H9 (cell line): ENCODE measurements around the gene TMEM132D. TPM values are rescaled to one million over a fixed set of nuclear protein-coding genes. Genes with fewer than 3 reads are reported as not detected.

Source experiments
- DNase-seq: peaks from one replicate; pipeline ENCODE4 v3.0.0-alpha.2; 2017
- H2AFZ ChIP-seq: one replicate; pipeline ENCODE4 v1.6.1; 2013; ENCODE audit warnings: mild to moderate bottlenecking, low read length, control low read depth, moderate library complexity
- H2AK5ac ChIP-seq: 2 replicates; pipeline ENCODE4 v1.6.1; 2013; ENCODE audit warnings: low read length, control low read depth, mixed read lengths; ENCODE audit not compliant: insufficient read length
- H2BK120ac ChIP-seq: one replicate; pipeline ENCODE4 v1.6.1; 2013; ENCODE audit warnings: low read depth, mild to moderate bottlenecking, low read length, control low read depth, inconsistent platforms; ENCODE audit not compliant: poor library complexity, severe bottlenecking
- H2BK12ac ChIP-seq: 2 replicates; pipeline ENCODE4 v1.6.1; 2013; ENCODE audit warnings: low read length, control low read depth, mixed read lengths, low read depth; ENCODE audit not compliant: insufficient read length
- H2BK15ac ChIP-seq: 2 replicates; pipeline ENCODE4 v1.6.1; 2013; ENCODE audit warnings: low read depth, low read length, control low read depth
- H2BK20ac ChIP-seq: one replicate; pipeline ENCODE4 v1.6.1; 2013; ENCODE audit warnings: low read depth, mild to moderate bottlenecking, low read length, control low read depth, inconsistent platforms; ENCODE audit not compliant: poor library complexity, severe bottlenecking
- H2BK5ac ChIP-seq: 2 replicates; pipeline ENCODE4 v1.6.1; 2013; ENCODE audit warnings: low read length, control low read depth, mixed read lengths; ENCODE audit not compliant: insufficient read length
- H3K14ac ChIP-seq: 2 replicates; pipeline ENCODE4 v1.6.1; 2013; ENCODE audit warnings: low read length, control low read depth; ENCODE audit not compliant: insufficient read depth
- H3K18ac ChIP-seq: 2 replicates; pipeline ENCODE4 v1.6.1; 2013; ENCODE audit warnings: low read depth, mild to moderate bottlenecking, mixed read lengths, low read length, control low read depth; ENCODE audit not compliant: insufficient read length
- H3K23ac ChIP-seq: 2 replicates; pipeline ENCODE4 v1.6.1; 2013; ENCODE audit warnings: low read length, control low read depth, mixed read lengths, low read depth; ENCODE audit not compliant: insufficient read length
- H3K23me2 ChIP-seq: 2 replicates; pipeline ENCODE4 v1.6.1; 2013; ENCODE audit warnings: low read depth, mild to moderate bottlenecking, mixed read lengths, low read length, control low read depth; ENCODE audit not compliant: insufficient read length, poor library complexity, severe bottlenecking
- H3K27ac ChIP-seq: 2 replicates; pipeline ENCODE4 v1.5.1; 2013; ENCODE audit warnings: low read length, control low read depth, mixed read lengths, low read depth; ENCODE audit not compliant: insufficient read length
- H3K27me3 ChIP-seq: 2 replicates; pipeline ENCODE4 v1.6.1; 2013; ENCODE audit warnings: low read length, control low read depth, inconsistent platforms; ENCODE audit not compliant: insufficient read depth
- H3K4ac ChIP-seq: 2 replicates; pipeline ENCODE4 v1.6.1; 2013; ENCODE audit warnings: low read depth, mild to moderate bottlenecking, control low read depth, inconsistent platforms, low read length, moderate library complexity
- H3K4me1 ChIP-seq: 2 replicates; pipeline ENCODE4 v1.6.1; 2013; ENCODE audit warnings: low read length, control low read depth, inconsistent platforms; ENCODE audit not compliant: insufficient read depth
- H3K4me2 ChIP-seq: 2 replicates; pipeline ENCODE4 v1.6.1; 2013; ENCODE audit warnings: low read length, control low read depth, mixed read lengths; ENCODE audit not compliant: insufficient read length, insufficient read depth
- H3K56ac ChIP-seq: 2 replicates; pipeline ENCODE4 v1.6.1; 2013; ENCODE audit warnings: low read depth, mild to moderate bottlenecking, mixed read lengths, low read length, control low read depth; ENCODE audit not compliant: insufficient read length
- H3K79me1 ChIP-seq: 2 replicates; pipeline ENCODE4 v1.6.1; 2013; ENCODE audit warnings: low read depth, mild to moderate bottlenecking, moderate library complexity, low read length, control low read depth, inconsistent platforms; ENCODE audit not compliant: insufficient read depth, poor library complexity, severe bottlenecking
- H3K79me2 ChIP-seq: 2 replicates; pipeline ENCODE4 v1.6.1; 2013; ENCODE audit warnings: low read length, control low read depth, inconsistent platforms; ENCODE audit not compliant: insufficient read depth
- H3K9ac ChIP-seq: 2 replicates; pipeline ENCODE4 v1.6.1; 2013; ENCODE audit warnings: low read length, control low read depth, mixed read lengths; ENCODE audit not compliant: insufficient read length; ENCODE audit errors: extremely low read depth
- H3K9me3 ChIP-seq: one replicate; pipeline ENCODE4 v1.6.1; 2013; ENCODE audit warnings: low read depth, low read length, inconsistent platforms; ENCODE audit not compliant: control insufficient read depth
- H3T11ph ChIP-seq: one replicate; pipeline ENCODE4 v1.6.1; 2013; ENCODE audit warnings: mild to moderate bottlenecking, low read length, control low read depth, inconsistent platforms
- H4K20me1 ChIP-seq: one replicate; pipeline ENCODE4 v1.6.1; 2013; ENCODE audit not compliant: control insufficient read depth, insufficient read length, insufficient read depth
- H4K5ac ChIP-seq: 2 replicates; pipeline ENCODE4 v1.6.1; 2013; ENCODE audit warnings: low read depth, mild to moderate bottlenecking, mixed read lengths, low read length, control low read depth; ENCODE audit not compliant: insufficient read length
- H4K8ac ChIP-seq: replicated peaks from 2 replicates; pipeline ENCODE4 v1.6.1; 2013; ENCODE audit warnings: low read length, control low read depth, mixed read lengths, low read depth; ENCODE audit not compliant: insufficient read length
- H4K91ac ChIP-seq: 2 replicates; pipeline ENCODE4 v1.6.1; 2013; ENCODE audit warnings: low read depth, mild to moderate bottlenecking, moderate library complexity, mixed read lengths, low read length, control low read depth; ENCODE audit not compliant: insufficient read length
- H3K27ac Mint-ChIP-seq, 3 experiments: 2 replicates in 2 of 3; 3 replicates in 1 of 3; pipeline ENCODE4 v1.8.0; 2020 to 2021; ENCODE audit warnings: mixed read lengths in 3 of 3, mild to moderate bottlenecking in 1 of 3, moderate library complexity in 1 of 3
- H3K27me3 Mint-ChIP-seq: 2 replicates; pipeline ENCODE4 v1.8.0; 2021; ENCODE audit warnings: low read depth, mild to moderate bottlenecking, moderate library complexity, mixed read lengths
- H3K36me3 Mint-ChIP-seq, 3 experiments: 2 replicates in 2 of 3; 3 replicates in 1 of 3; pipeline ENCODE4 v1.8.0; 2020 to 2021; ENCODE audit warnings: low read depth in 3 of 3, mixed read lengths in 3 of 3; ENCODE audit not compliant: insufficient read depth in 1 of 3
- H3K4me1 Mint-ChIP-seq, 2 experiments: 2 replicates each; pipeline ENCODE4 v1.8.0; 2020; ENCODE audit warnings: mixed read lengths in 2 of 2
- H3K4me3 Mint-ChIP-seq, 2 experiments: 2 replicates in 1 of 2; 3 replicates in 1 of 2; pipeline ENCODE4 v1.8.0; 2020 to 2021; ENCODE audit warnings: mild to moderate bottlenecking in 2 of 2, mixed read lengths in 2 of 2, moderate library complexity in 1 of 2
- H3K9me3 Mint-ChIP-seq, 2 experiments: 2 replicates in 1 of 2; 3 replicates in 1 of 2; pipeline ENCODE4 v1.8.0; 2020; ENCODE audit warnings: mild to moderate bottlenecking in 2 of 2, mixed read lengths in 2 of 2, moderate library complexity in 1 of 2
- WGBS: extraction: QIAGEN DNeasy Blood & Tissue Kit; methylation state at CpG from one replicate; pipeline ENCODE4 v1.1.7; 2013; ENCODE audit warnings: missing lambda C conversion rate, low lambda C conversion rate, mixed read lengths; ENCODE audit not compliant: insufficient read length; ENCODE audit errors: extremely low coverage; 5-methylcytosine and 5-hydroxymethylcytosine counted together
- total RNA-seq: library from RNA; stranded (reverse); gene quantifications from 2 replicates; pipeline ENCODE4 v1.2.1, GENCODE V29; 2021
- TF ChIP-seq, protein P1 (sequence below): fragments of 200-600 bp; sonication (generic); conservative IDR thresholded peaks from 3 replicates; pipeline ENCODE4 v1.8.0; 2021; ENCODE audit warnings: antibody characterized with exemption, mild to moderate bottlenecking

TMEM132D gene
- total RNA-seq, 1 experiment from 2014 or later = 6.1 TPM

DNA sequence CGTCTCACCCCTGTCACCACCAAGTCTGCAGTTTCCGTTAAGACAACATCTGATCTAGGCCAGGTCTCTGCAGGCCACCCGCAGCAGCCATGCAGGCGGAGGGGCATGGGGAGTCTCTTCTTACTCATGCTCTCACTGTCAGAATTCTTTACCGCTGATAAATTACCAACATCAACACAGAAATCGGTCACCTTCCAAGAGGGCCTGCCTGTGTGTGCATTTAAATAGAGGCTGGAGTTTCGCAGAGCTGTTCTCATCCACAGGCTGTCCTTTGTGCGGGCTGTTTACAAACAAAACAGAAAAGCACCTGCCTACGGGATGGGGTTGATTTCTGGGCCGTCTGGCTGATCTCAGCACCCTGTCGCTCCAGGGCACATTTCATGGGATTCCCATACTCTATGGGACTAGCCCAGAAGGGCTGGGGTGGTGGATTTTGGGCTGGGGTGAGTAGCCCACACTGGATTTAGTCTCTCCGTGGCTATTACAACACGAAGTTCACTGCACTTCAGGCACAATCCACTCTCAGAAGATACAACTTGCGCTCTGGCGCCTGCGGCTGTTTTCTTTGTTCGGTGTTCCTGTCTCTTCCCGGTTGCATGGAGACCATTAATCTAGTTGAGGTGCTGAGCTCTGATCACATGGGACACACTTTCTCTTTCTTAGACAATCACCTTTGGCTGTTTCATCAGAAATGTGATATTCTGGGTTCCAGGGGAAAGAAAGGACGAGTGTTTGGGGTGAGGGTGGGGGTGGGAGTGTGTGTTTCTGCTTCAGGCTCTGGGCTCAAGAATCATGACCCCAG is 719.5 kb downstream of the TMEM132D start:
- Histone ChIP-seq H4K20me1 (no peaks in the 10 kb centered on the region), H3K4me2 (no peak overlapping the region), H3T11ph (no peak overlapping the region), H3K23me2 (no peaks in the 10 kb centered on the region), H3K23ac (no peak overlapping the region), H2BK120ac (no peak overlapping the region), H3K27ac (no peak overlapping the region), H2BK5ac (no peak overlapping the region), H3K4ac (no peak overlapping the region), H3K79me1 (no peaks in the 10 kb centered on the region), H2BK12ac (no peak overlapping the region), H4K5ac (no peak overlapping the region), H3K79me2 (no peaks in the 10 kb centered on the region), H2AK5ac (no peak overlapping the region), H3K14ac (no peak overlapping the region), H3K27me3 (no peaks in the 10 kb centered on the region), H4K8ac (no peak overlapping the region), H3K18ac (no peak overlapping the region), H3K4me1 (no peaks in the 10 kb centered on the region), H3K9ac (no peak overlapping the region), H2BK15ac (no peak overlapping the region), H2AFZ (no peak overlapping the region), H3K9me3 (no peaks in the 10 kb centered on the region), H4K91ac (no peak overlapping the region), H2BK20ac (no peak overlapping the region), H3K56ac (no peak overlapping the region)
- peaks cover 7 to 11% of the 10 kb centered on the region in 2 experiments for H3K4me1 Mint-ChIP-seq
- peaks cover 2 to 5% (median 5%) of the 10 kb centered on the region in 3 experiments; a peak in 4 of 7 replicates for H3K36me3 Mint-ChIP-seq
- TF ChIP-seq, protein P1, sequence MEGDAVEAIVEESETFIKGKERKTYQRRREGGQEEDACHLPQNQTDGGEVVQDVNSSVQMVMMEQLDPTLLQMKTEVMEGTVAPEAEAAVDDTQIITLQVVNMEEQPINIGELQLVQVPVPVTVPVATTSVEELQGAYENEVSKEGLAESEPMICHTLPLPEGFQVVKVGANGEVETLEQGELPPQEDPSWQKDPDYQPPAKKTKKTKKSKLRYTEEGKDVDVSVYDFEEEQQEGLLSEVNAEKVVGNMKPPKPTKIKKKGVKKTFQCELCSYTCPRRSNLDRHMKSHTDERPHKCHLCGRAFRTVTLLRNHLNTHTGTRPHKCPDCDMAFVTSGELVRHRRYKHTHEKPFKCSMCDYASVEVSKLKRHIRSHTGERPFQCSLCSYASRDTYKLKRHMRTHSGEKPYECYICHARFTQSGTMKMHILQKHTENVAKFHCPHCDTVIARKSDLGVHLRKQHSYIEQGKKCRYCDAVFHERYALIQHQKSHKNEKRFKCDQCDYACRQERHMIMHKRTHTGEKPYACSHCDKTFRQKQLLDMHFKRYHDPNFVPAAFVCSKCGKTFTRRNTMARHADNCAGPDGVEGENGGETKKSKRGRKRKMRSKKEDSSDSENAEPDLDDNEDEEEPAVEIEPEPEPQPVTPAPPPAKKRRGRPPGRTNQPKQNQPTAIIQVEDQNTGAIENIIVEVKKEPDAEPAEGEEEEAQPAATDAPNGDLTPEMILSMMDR = no peak
- H3K27ac Mint-ChIP-seq = peak overlapping the region; percentile 2 to 78 (median 3); a peak in 2 of 7 replicates
- no peaks in the 10 kb centered on the region; the same call in 1 of the 2 replicates for H3K27me3 Mint-ChIP-seq
- no CpG with 5 or more reads among the region's 19 CpGs for WGBS
- H3K4me3 Mint-ChIP-seq = no peak overlapping the region
- peaks cover 4 to 7% of the 10 kb centered on the region in 2 experiments for H3K9me3 Mint-ChIP-seq
- no peak for DNase-seq
